HG03060 (cell line): ENCODE measurements around the gene RAP1GAP.
"Not testable (repeated sequence)": the region's sequence is repeated elsewhere in the genome, so short reads cannot be mapped to it uniquely, and the experiment has no call there.

ENCODE experiments used
- ATAC-seq: cut with Tn5 transposase; IDR thresholded peaks from one replicate; pipeline ENCODE4 v1.9.1; 2021; ENCODE audit warnings: low read depth, moderate number of reproducible peaks; ENCODE audit not compliant: unreplicated experiment

Gene RAP1GAP

GRCh38 chr1:21575351-21575942 lies 93.7 kb downstream of the RAP1GAP start:
- no peak for ATAC-seq

DNA sequence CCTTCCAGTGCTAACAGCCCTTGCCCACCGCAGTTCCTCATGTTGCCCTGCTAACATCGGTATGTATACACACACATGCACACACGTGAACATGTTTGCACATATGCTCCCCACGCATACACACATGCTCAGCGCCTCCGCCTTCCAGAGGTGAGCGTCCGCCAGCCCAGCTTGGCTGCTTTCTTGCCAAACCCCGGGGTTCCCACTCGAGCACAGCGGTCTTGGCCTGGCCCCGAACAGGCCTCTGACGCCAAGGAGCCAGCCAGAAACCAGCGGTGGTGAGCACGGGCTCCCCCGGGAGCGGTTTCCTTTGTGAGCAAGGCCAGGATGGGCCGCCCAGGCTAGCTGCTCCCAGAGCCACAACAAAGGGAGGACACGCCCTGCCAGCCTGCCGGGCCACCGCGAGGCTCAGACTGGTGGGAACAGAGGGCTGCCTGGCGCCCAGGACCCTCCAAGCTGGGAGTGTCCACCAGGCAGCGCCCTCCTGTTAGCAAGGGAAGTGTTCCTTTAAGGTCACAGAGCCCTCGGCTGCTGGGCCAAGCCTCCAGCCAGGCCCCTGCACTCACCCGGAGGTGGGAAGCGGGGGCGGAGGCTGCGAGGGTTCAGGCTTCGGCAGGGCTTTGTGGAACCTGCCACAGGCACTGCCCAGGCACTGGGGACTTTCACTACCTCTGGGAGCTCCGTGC lies 94.5 kb downstream of the RAP1GAP start:
- no peak for ATAC-seq

GRCh38 chr1:21573971-21574465 lies 95.1 kb downstream of the RAP1GAP start:
- no peak for ATAC-seq

- ATAC-seq, result no peak
These were observed 95.7 kb downstream of the RAP1GAP start for GRCh38 chr1:21573475-21573874.

DNA sequence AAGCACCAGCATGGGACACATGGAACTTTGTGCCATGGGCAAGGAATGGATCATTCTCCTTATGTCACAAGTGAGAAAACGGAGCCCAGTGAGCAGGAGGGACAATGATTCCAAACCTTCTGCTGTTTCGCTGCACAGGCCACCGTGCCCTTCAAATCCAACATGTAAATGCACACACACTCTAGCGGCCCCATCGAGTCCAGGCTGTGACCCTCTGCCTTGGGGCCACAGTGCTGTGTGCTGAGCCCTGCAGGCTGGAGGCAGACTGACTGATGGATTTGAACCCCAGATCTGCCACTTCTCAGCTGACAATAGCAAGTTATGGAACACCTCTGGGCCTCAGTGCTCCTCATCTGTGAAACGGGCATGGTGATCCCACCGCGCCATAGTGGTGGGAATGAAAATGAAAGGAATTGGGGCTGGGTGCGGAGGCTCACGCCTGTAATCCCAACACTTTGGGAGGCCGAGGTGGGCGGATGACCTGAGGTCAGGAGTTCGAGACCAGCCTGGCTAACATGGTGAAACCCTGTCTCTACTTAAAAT lies 96.4 kb downstream of the RAP1GAP start:
- no peak for ATAC-seq

DNA sequence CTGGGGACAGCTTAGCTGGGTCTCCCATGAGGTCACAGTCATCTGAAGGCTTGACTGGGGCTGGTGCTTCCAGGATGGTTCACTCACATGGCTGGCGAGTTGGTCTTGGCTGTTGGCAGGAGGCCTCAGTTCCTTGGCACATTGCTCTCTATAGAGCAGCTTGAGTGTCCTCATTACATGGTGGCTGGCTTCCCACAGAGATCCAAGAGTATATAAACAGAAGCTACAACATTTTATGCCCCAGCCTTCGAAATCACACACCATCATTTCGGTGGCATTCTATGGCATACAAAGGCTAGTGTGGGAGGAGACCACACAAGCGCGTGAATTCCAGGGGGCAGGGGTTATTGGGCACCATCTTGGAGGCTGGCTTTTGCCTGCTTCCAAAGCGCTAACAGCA lies 96.9 kb downstream of the RAP1GAP start:
- no peak for ATAC-seq

GRCh38 chr1:21570885-21571284 lies 98.3 kb downstream of the RAP1GAP start:
- ATAC-seq, result no peak

- ATAC-seq, result no peak
These were observed 98.7 kb downstream of the RAP1GAP start for GRCh38 chr1:21570528-21570875.

GRCh38 chr1:21569820-21570527 lies 99.2 kb downstream of the RAP1GAP start:
- no peak for ATAC-seq

DNA sequence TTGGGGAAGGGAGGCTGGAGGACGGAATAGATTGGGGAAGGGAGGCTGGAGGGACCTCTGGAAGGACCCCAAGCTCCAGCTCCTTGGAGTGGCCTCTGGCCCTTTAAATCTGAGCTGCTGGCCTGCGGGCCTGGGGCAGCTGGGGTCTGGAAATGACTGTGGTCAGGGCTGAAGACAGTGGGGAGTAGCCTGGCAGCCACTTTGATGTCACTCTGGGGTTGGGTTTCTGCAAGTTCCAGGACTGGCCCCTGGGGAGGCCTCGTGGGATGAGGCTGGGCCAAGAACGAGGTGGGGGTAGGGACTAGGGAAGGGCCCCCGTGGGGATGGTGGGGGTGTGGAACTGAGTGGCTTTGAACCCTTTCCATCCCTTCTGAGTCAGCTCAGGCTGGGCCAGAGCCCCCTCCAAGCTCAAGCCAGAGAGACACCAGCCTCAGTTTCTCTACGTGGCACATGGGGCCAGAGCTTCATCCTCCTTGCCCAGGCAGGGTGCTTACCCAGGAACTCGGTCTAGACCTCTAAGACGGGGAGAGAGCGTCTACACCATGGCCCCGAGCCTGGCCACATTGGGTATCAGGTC lies 100.3 kb downstream of the RAP1GAP start:
- no peak for ATAC-seq

- no peak for ATAC-seq
These were observed 101.0 kb downstream of the RAP1GAP start for GRCh38 chr1:21568006-21568746.

DNA sequence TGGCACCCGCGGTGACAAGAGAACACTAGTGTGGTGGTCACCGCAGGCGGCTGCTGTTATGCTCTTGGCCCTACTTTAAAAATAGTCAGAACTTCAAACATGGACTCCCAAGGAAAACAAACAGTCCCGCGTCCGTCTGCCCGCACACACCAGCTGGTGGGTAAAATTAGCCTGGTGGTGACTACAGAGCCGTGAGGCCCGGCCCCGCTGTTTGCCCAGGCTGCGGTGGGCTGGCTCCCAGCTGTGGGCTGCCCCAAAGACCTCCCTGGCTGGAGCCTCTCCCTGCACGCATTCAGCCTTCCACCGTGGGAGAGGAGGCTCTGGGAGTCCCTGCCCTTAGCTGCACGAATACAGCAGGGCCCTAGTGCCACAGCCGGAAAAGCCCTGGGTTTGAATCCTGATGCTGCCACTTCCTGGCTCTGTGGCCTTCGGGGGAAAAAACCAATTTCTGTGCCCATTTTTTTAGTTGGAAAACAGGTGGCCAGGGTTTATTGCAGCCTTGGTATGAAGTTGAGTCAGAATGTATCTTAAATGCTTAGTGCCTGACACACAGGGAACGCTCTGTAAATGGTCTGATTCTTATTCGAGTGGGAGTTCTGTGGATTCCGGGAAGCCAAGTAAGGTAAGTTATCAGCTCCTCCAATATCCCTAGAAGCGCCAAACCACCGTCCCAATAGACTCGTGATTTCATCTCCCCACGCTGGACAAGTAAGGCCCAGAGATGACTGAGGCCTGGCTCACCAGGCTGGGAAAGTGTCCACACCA lies 101.7 kb downstream of the RAP1GAP start:
- no peak for ATAC-seq

DNA sequence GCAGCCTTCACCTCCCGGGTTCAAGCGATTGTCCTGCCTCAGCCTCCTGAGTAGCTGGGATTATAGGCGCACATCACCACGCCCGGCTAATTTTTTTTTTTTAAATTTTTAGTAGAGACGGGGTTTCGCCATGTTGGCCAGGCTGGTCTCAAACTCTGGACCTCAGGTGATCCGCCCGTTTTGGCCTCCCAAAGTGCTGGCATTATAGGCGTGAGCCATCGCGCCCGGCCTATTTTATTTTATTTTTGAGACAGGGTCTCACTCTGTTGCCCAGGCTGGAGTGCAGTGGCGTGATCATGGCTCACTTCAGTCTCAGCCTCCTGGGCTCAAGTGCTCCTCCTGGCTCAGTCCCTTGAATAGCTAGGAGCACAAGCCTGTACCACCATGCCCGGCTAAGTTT lies 102.8 kb downstream of the RAP1GAP start:
- ATAC-seq, result not testable (repeated sequence)

GRCh38 chr1:21565285-21565684 lies 103.9 kb downstream of the RAP1GAP start:
- ATAC-seq, result no peak

- ATAC-seq, result no peak
These were observed 104.5 kb downstream of the RAP1GAP start for GRCh38 chr1:21564521-21565095.

- ATAC-seq, result no peak
These were observed 105.2 kb downstream of the RAP1GAP start for GRCh38 chr1:21563971-21564370.

DNA sequence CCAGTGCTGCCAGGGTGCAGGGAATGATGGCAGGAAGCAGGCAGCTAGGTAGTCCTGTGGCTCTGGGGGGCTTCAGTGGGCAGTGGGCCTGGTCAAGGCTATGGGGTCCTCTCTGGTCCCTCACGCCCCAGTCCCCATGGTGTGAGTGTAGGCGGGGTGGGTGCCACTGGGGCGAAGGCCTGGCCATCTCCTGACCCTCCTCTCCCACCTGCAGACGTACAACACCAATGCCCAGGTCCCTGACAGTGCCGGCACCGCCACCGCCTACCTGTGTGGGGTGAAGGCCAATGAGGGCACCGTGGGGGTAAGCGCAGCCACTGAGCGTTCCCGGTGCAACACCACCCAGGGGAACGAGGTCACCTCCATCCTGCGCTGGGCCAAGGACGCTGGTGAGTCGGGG lies 106.3 kb downstream of the RAP1GAP start:
- no peak for ATAC-seq

DNA sequence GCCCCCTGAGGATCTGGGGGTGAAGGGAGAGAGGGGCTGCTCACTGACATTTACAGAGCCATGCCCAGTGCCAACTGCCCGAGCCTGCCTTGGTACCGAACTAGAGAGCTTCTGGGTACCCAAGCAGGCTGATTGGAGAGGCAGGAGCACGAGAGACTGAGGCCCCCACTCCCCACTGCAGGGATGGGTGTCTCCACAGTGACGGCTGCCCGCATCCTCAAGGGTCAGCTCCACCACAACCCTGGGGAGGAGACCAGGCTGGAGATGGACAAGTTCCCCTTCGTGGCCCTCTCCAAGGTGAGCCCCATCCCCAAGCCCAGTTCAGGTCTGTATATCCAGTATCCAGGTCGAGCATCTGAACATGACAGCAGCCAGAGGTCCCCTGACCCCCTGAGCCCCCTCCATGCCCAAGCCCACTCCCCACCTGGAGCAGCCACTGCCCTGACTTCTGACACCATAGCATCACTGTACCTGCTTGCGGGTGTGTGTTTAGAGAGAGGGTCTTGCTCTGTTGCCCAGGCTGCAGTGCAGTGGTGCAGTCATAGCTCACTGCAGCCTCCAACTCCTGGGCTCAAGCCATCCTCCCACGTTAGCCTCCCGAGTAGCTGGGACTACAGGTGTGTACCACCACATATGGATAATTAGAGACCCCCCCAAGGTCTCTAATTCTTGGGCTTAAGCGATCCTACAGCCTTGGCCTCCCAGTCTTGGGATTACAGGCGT lies 108.1 kb downstream of the RAP1GAP start:
- ATAC-seq, result no peak
